OCI-LY7 (cell line): ENCODE measurements around the gene MAP2K1. TPM values are rescaled to one million over a fixed set of nuclear protein-coding genes. Genes with fewer than 3 reads are reported as not detected.

Experiments
- BruUV-seq: library from RNA; stranded (reverse); fragments of 400-500 nt; replicated peaks from 2 replicates; lab custom pipeline; 2021; lab: Mats Ljungman, UMichigan
- CTCF ChIA-PET: fragments of 300-600 bp; sonication (Branson Sonifier 250); formaldehyde crosslinking; loops from one replicate; lab custom pipeline; 2022; ENCODE audit warnings: antibody characterized with exemption; ENCODE audit not compliant: unreplicated experiment; lab: Charles Lee
- POLR2A ChIA-PET: fragments of 300-600 bp; sonication (Branson Sonifier 250); formaldehyde crosslinking; loops from one replicate; lab custom pipeline; 2022; ENCODE audit warnings: antibody characterized with exemption; lab: Charles Lee
- DNase-seq: peaks from one replicate; pipeline ENCODE4 v3.0.0-alpha.2; 2015; ENCODE audit warnings: low spot score
- H2AFZ ChIP-seq: fragments of 200-600 bp; sonication (generic), shearing (Covaris generic); 2 replicates; pipeline ENCODE4 v1.6.1; 2014; ENCODE audit warnings: mild to moderate bottlenecking, antibody characterized with exemption, low read length, moderate library complexity
- H3K27ac ChIP-seq: fragments of 200-600 bp; sonication (generic); 2 replicates; pipeline ENCODE4 v1.5.1; 2014; ENCODE audit warnings: mixed run types, low read depth, mild to moderate bottlenecking, moderate library complexity, low read length, inconsistent platforms; ENCODE audit not compliant: poor library complexity, severe bottlenecking
- H3K36me3 ChIP-seq: fragments of 200-600 bp; sonication (generic); 2 replicates; pipeline ENCODE4 v1.6.1; 2014; ENCODE audit warnings: mild to moderate bottlenecking, antibody characterized with exemption, low read length, moderate library complexity, mixed read lengths; ENCODE audit not compliant: insufficient read depth
- H3K4me1 ChIP-seq: fragments of 200-600 bp; sonication (generic); 2 replicates; pipeline ENCODE4 v1.5.1; 2014; ENCODE audit warnings: mild to moderate bottlenecking, low read length; ENCODE audit not compliant: insufficient read depth, poor library complexity, severe bottlenecking
- H3K4me2 ChIP-seq: fragments of 200-600 bp; sonication (generic); 2 replicates; pipeline ENCODE4 v1.6.1; 2014; ENCODE audit warnings: mild to moderate bottlenecking, low read length
- H3K4me3 ChIP-seq: fragments of 200-600 bp; sonication (generic); 2 replicates; pipeline ENCODE4 v1.5.1; 2014; ENCODE audit warnings: mild to moderate bottlenecking, low read depth, low read length; ENCODE audit not compliant: poor library complexity, severe bottlenecking
- H3K79me2 ChIP-seq: fragments of 200-600 bp; sonication (generic); 2 replicates; pipeline ENCODE4 v1.6.1; 2016; ENCODE audit warnings: low read depth, mild to moderate bottlenecking, low read length, moderate library complexity, mixed read lengths; ENCODE audit not compliant: insufficient read depth
- H3K9me2 ChIP-seq: fragments of 200-600 bp; sonication (generic); 2 replicates; pipeline ENCODE4 v1.6.1; 2016; ENCODE audit warnings: mild to moderate bottlenecking, low read length, mixed read lengths; ENCODE audit not compliant: insufficient read depth
- H3K9me3 ChIP-seq: fragments of 200-600 bp; sonication (generic); 2 replicates; pipeline ENCODE4 v1.6.1; 2014; ENCODE audit warnings: mild to moderate bottlenecking, mixed run types, low read length, mixed read lengths
- H4K20me1 ChIP-seq: fragments of 200-600 bp; sonication (generic); 2 replicates; pipeline ENCODE4 v1.6.1; 2014; ENCODE audit warnings: mild to moderate bottlenecking, antibody characterized with exemption, low read length, moderate library complexity, mixed read lengths; ENCODE audit not compliant: insufficient read depth
- EZH2phosphoT487 ChIP-seq: fragments of 200-600 bp; sonication (generic); IDR thresholded peaks from 2 replicates; pipeline ENCODE4 v1.6.1; 2018; ENCODE audit warnings: low read depth, borderline replicate concordance, mild to moderate bottlenecking, mixed run types, antibody characterized with exemption, low read length, moderate library complexity, mixed read lengths
- intact Hi-C: fragments of 100-400 bp; cut with micrococcal nuclease; formaldehyde crosslinking; loops from one replicate; pipeline ENCODE4 v1.10.0; 2022; ENCODE audit not compliant: unreplicated experiment
- total RNA-seq, 2 experiments: library from RNA; depleted of rRNA in 1 of 2; stranded (reverse); fragments of >200 nt in 1 of 2; shearing (Covaris generic) in 1 of 2; gene quantifications; 2 replicates each; pipeline ENCODE4 v1.2.3, GENCODE V29; 2014 to 2022
- TF ChIP-seq, protein P1 (sequence below): fragments of 200-600 bp; sonication (generic); conservative IDR thresholded peaks from 2 replicates; pipeline ENCODE4 v1.5.1; 2014; ENCODE audit warnings: mild to moderate bottlenecking, antibody characterized with exemption, low read length, moderate library complexity, mixed read lengths

The MAP2K1 gene
- total RNA-seq, 2 experiments from 2014 or later, result 37.2 to 95.8 TPM

DNA sequence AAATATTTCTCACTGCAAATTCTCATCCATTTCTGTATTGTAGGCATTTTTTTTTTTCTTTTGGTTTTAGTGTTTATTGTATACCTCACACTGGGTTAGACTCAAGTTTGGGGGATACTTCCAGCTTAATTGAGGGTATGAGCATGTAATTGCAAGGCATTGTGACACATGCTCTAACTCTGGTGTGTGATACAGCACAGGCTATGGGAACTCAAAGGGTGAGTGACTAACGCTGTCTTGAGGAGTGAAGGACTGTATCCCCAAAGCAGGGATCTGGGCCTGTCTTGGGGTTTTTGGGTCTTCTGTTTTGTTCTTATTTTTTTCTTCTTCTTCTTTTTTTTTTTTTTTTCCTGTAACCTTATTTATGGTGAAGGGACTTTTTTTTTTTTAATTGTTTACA, 26.9 kb downstream of the MAP2K1 start:
- no TSS peak for BruUV-seq
- POLR2A ChIA-PET, result interaction anchor here (3.7 kb wide), 1 partner anchor 10 kb away, joined by 18 read pairs; no protein-coding TSS in a partner anchor

DNA sequence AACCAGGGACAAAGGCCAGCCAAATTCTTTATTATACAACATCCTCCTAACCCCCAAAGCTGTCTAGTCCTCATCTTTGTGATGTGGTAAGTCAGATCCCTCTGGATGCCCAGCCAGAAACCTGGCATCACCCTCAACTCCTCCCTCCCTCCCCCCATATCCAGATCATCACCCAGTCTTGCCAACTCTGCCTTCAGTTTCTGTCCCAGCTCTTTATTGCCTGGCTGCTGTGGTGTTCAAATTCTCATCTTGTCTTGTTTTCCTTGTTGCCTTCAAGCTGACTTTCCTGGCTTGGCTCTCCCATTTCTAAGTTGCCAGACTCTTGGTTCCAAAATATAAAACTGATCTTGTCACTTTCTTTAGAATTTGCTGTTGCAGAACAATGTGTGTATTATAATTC, 28.6 kb downstream of the MAP2K1 start:
- no TSS peak for BruUV-seq
- ChIA-PET POLR2A (interaction anchor here (0.5 to 3.7 kb wide), 2 partner anchors 11 to 304 kb away, joined by 3 to 18 read pairs; no protein-coding TSS in a partner anchor), CTCF (no interaction called here)
- Histone ChIP-seq H3K36me3 (peaks cover 39% of the 10 kb centered on the region), H3K9me2 (no peaks in the 10 kb centered on the region), H3K79me2 (peaks cover 91% of the 10 kb centered on the region), H3K4me2 (no peak overlapping the region), H3K4me3 (no peak overlapping the region), H2AFZ (no peak overlapping the region), H3K27ac (no peak overlapping the region), H3K4me1 (peaks cover 16% of the 10 kb centered on the region), H4K20me1 (peaks cover 9% of the 10 kb centered on the region), H3K9me3 (peaks cover 12% of the 10 kb centered on the region; the same call in 1 of the 2 replicates)
- intact Hi-C loops, result no loop called here
- TF ChIP-seq, protein P1, sequence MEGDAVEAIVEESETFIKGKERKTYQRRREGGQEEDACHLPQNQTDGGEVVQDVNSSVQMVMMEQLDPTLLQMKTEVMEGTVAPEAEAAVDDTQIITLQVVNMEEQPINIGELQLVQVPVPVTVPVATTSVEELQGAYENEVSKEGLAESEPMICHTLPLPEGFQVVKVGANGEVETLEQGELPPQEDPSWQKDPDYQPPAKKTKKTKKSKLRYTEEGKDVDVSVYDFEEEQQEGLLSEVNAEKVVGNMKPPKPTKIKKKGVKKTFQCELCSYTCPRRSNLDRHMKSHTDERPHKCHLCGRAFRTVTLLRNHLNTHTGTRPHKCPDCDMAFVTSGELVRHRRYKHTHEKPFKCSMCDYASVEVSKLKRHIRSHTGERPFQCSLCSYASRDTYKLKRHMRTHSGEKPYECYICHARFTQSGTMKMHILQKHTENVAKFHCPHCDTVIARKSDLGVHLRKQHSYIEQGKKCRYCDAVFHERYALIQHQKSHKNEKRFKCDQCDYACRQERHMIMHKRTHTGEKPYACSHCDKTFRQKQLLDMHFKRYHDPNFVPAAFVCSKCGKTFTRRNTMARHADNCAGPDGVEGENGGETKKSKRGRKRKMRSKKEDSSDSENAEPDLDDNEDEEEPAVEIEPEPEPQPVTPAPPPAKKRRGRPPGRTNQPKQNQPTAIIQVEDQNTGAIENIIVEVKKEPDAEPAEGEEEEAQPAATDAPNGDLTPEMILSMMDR, result no peak
- no peak for TF ChIP-seq EZH2phosphoT487
- DNase-seq, result no peak

More for the DNA sequence above, 26.9 kb downstream of the MAP2K1 start:
- H3K79me2 ChIP-seq, result peaks cover 96% of the 10 kb centered on the region
- TF ChIP-seq, protein P1, result no peak
- TF ChIP-seq EZH2phosphoT487, result no peak
- peaks cover 30% of the 10 kb centered on the region for H3K4me1 ChIP-seq
- no peak overlapping the region for H3K4me3 ChIP-seq
- no peaks in the 10 kb centered on the region for H3K9me2 ChIP-seq
- H2AFZ ChIP-seq, result no peak overlapping the region
- CTCF ChIA-PET, result no interaction called here
- intact Hi-C loops, result no loop called here
- H3K36me3 ChIP-seq, result peaks cover 51% of the 10 kb centered on the region
- H3K9me3 ChIP-seq, result peaks cover 12% of the 10 kb centered on the region; the same call in 1 of the 2 replicates
- no peak overlapping the region for H3K4me2 ChIP-seq
- peaks cover 23% of the 10 kb centered on the region for H4K20me1 ChIP-seq
- no peak for DNase-seq
- no peak overlapping the region for H3K27ac ChIP-seq

DNA sequence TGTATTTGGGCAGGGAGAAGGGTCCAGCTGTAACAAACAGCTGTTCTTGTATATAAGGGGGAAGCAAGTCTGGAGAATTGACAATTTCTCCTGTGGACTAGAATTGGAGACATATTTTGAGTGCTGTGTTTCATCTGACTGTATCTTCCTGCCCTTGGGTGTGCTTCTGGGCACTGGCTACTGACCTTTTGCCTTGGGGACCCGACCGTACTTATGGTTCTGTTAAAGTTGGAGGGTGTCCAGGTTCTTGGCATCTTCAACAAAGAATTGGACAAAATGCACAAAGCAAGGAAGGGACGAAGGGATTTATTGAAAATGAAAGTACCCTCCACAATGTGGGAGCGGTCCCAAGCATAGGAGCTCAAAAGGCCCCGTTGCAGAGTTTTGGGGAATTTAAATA, 31.0 kb downstream of the MAP2K1 start:
- H3K27ac ChIP-seq, result no peak overlapping the region
- H4K20me1 ChIP-seq, result no peaks in the 10 kb centered on the region

More for the DNA sequence above, 31.0 kb downstream of the MAP2K1 start:
- ChIA-PET CTCF (no interaction called here), POLR2A (interaction anchor here (0.7 to 1.0 kb wide), 5 partner anchors 22 to 1101 kb away, joined by 3 to 5 read pairs (median 3); no protein-coding TSS in a partner anchor)
- no peaks in the 10 kb centered on the region for H3K9me2 ChIP-seq
- no TSS peak for BruUV-seq
- no peak overlapping the region for H2AFZ ChIP-seq
- DNase-seq, result no peak
- H3K79me2 ChIP-seq, result peaks cover 85% of the 10 kb centered on the region
- no peaks in the 10 kb centered on the region for H3K4me1 ChIP-seq
- peak overlapping the region; percentile 21; the same call in 1 of the 2 replicates for H3K4me2 ChIP-seq
- H3K4me3 ChIP-seq, result no peak overlapping the region
- intact Hi-C loops, result no loop called here
- peaks cover 30% of the 10 kb centered on the region for H3K36me3 ChIP-seq
- H3K9me3 ChIP-seq, result peaks cover 12% of the 10 kb centered on the region; the same call in 1 of the 2 replicates
- no peak for TF ChIP-seq EZH2phosphoT487
- TF ChIP-seq, protein P1, result no peak
